ENCODE data around the gene SGIP1. TPM values are rescaled to one million over a fixed set of nuclear protein-coding genes. Genes with fewer than 3 reads are reported as not detected.

The SGIP1 gene
- total RNA-seq, 1 experiment from 2014 or later: not detected

DNA sequence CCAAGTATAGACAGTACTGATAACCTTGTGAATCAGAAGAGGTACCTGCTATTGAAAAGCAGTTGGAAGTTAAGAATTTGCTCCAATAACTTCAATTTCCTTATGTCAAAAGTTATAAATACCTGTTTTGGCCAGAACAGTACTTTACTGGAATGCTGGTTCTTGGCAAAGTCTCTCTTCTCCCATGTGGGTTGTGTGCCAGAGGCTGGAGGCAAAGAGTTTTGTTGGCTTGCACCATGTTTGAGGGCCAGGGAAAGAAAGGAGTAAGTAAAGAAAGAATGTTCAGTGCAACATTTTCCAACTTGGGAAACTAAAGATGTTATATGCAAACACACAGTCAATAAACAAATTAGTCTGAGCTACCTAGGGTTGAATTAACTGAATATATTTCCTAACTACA lies 151.3 kb downstream of the SGIP1 start:
- Histone ChIP-seq H3K4me3 (ENCODE audit: low read depth, low read length) (no peak overlapping the region), H3K4me1 (no peaks in the 10 kb centered on the region), H3K36me3 (ENCODE audit: control insufficient read depth, insufficient read depth, low read length) (no peaks in the 10 kb centered on the region), H3K9me3 (no peaks in the 10 kb centered on the region), H3K27me3 (replicated peaks; ENCODE audit: control insufficient read depth, insufficient read depth, low read length) (no peaks in the 10 kb centered on the region)
- H3K36me3 Mint-ChIP-seq (ENCODE audit: insufficient read depth, unreplicated experiment): no peaks in the 10 kb centered on the region
- H3K27me3 Mint-ChIP-seq (ENCODE audit: insufficient read depth, unreplicated experiment): peaks cover 4% of the 10 kb centered on the region
- H3K9me3 Mint-ChIP-seq (ENCODE audit: unreplicated experiment): no peaks in the 10 kb centered on the region
- TF ChIP-seq, protein P1, sequence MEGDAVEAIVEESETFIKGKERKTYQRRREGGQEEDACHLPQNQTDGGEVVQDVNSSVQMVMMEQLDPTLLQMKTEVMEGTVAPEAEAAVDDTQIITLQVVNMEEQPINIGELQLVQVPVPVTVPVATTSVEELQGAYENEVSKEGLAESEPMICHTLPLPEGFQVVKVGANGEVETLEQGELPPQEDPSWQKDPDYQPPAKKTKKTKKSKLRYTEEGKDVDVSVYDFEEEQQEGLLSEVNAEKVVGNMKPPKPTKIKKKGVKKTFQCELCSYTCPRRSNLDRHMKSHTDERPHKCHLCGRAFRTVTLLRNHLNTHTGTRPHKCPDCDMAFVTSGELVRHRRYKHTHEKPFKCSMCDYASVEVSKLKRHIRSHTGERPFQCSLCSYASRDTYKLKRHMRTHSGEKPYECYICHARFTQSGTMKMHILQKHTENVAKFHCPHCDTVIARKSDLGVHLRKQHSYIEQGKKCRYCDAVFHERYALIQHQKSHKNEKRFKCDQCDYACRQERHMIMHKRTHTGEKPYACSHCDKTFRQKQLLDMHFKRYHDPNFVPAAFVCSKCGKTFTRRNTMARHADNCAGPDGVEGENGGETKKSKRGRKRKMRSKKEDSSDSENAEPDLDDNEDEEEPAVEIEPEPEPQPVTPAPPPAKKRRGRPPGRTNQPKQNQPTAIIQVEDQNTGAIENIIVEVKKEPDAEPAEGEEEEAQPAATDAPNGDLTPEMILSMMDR (IDR thresholded peaks at IDR 0.05; ENCODE audit: insufficient read depth in 1 of 2, low read depth in 1 of 2, low read length in 1 of 2, severe bottlenecking in 1 of 2, unreplicated experiment in 1 of 2): no peak
- BruUV-seq (replicated peaks): no TSS peak
- ChIA-PET CTCF (no interaction called here), POLR2A (no interaction called here)
- H3K4me3 Mint-ChIP-seq (ENCODE audit: unreplicated experiment): no peak overlapping the region
- no peak for DNase-seq
- no peaks in the 10 kb centered on the region for H3K4me1 Mint-ChIP-seq (ENCODE audit: low read depth, unreplicated experiment)
- intact Hi-C loops (cut with micrococcal nuclease; ENCODE audit: unreplicated experiment): no loop called here
- H3K27ac Mint-ChIP-seq (ENCODE audit: unreplicated experiment): no peak overlapping the region

DNA sequence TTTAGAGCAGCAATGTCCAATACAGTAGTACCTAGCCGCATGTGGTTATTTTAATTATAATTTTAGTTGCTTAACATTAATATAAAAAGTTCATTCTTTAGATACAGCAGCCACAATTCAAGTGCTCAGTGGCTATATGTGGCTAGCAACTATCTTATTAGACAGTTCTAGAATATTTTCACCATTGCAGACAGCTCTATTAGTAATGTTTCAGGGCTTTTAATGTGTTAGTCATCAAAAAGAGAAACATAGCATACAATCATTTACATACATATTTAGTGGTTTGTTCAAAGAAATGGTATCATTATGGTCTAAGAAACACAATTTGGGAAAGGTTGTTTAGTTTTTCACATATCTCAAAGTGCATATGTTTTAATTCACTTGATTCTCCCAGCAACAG lies 151.7 kb downstream of the SGIP1 start:
- Histone ChIP-seq H3K27me3 (replicated peaks; ENCODE audit: control insufficient read depth, insufficient read depth, low read length) (no peaks in the 10 kb centered on the region), H3K4me1 (no peaks in the 10 kb centered on the region), H3K9me3 (no peaks in the 10 kb centered on the region), H3K4me3 (ENCODE audit: low read depth, low read length) (no peak overlapping the region), H3K36me3 (ENCODE audit: control insufficient read depth, insufficient read depth, low read length) (no peaks in the 10 kb centered on the region)
- peaks cover 4% of the 10 kb centered on the region for H3K27me3 Mint-ChIP-seq (ENCODE audit: insufficient read depth, unreplicated experiment)
- no TSS peak for BruUV-seq (replicated peaks)
- no peaks in the 10 kb centered on the region for H3K4me1 Mint-ChIP-seq (ENCODE audit: low read depth, unreplicated experiment)
- ChIA-PET POLR2A (no interaction called here), CTCF (no interaction called here)
- H3K36me3 Mint-ChIP-seq (ENCODE audit: insufficient read depth, unreplicated experiment): no peaks in the 10 kb centered on the region
- intact Hi-C loops (cut with micrococcal nuclease; ENCODE audit: unreplicated experiment): no loop called here
- no peak for DNase-seq
- H3K9me3 Mint-ChIP-seq (ENCODE audit: unreplicated experiment): no peaks in the 10 kb centered on the region
- H3K4me3 Mint-ChIP-seq (ENCODE audit: unreplicated experiment): no peak overlapping the region
- TF ChIP-seq, protein P1 (IDR thresholded peaks at IDR 0.05; ENCODE audit: insufficient read depth in 1 of 2, low read depth in 1 of 2, low read length in 1 of 2, severe bottlenecking in 1 of 2, unreplicated experiment in 1 of 2): no peak
- no peak overlapping the region for H3K27ac Mint-ChIP-seq (ENCODE audit: unreplicated experiment)

DNA sequence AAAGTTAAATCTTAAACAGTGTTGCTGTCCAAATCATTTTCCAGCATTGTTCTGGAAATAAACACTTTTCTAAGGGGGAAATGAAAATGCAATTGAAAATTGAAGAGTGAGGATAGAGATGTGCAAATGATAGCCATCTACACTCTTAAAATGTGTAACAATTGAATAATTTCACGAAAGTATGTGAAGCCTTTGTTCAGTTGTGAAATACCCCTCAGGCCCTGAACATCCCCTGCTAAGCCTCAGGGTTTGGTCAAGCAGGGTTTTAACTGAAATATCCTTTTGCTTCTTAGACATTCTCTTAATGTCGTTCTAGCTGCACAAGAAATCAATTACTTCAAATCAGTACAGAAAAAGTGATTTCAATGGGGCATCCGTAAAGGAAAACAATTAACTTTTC lies 152.5 kb downstream of the SGIP1 start:
- Mint-ChIP-seq H3K4me3 (ENCODE audit: unreplicated experiment) (no peak overlapping the region), H3K4me1 (ENCODE audit: low read depth, unreplicated experiment) (no peaks in the 10 kb centered on the region), H3K27me3 (ENCODE audit: insufficient read depth, unreplicated experiment) (peaks cover 7% of the 10 kb centered on the region), H3K27ac (ENCODE audit: unreplicated experiment) (no peak overlapping the region), H3K36me3 (ENCODE audit: insufficient read depth, unreplicated experiment) (no peaks in the 10 kb centered on the region), H3K9me3 (ENCODE audit: unreplicated experiment) (no peaks in the 10 kb centered on the region)
- H3K4me3 ChIP-seq (ENCODE audit: low read depth, low read length): no peak overlapping the region
- intact Hi-C loops (cut with micrococcal nuclease; ENCODE audit: unreplicated experiment): no loop called here
- POLR2A ChIA-PET: no interaction called here
- no peaks in the 10 kb centered on the region for H3K27me3 ChIP-seq (replicated peaks; ENCODE audit: control insufficient read depth, insufficient read depth, low read length)
- H3K9me3 ChIP-seq: no peaks in the 10 kb centered on the region
- CTCF ChIA-PET: no interaction called here
- TF ChIP-seq, protein P1 (IDR thresholded peaks at IDR 0.05; ENCODE audit: insufficient read depth in 1 of 2, low read depth in 1 of 2, low read length in 1 of 2, severe bottlenecking in 1 of 2, unreplicated experiment in 1 of 2): no peak
- DNase-seq: no peak
- no peaks in the 10 kb centered on the region for H3K4me1 ChIP-seq
- BruUV-seq (replicated peaks): no TSS peak
- no peaks in the 10 kb centered on the region for H3K36me3 ChIP-seq (ENCODE audit: control insufficient read depth, insufficient read depth, low read length)

All from Caco-2 (cell line).